GM19328 (cell line): ENCODE data around the gene OGFRL1.

ENCODE experiments used
- ATAC-seq: cut with Tn5 transposase; IDR thresholded peaks from one replicate; pipeline ENCODE4 v1.9.1; 2021; ENCODE audit warnings: mild to moderate bottlenecking, moderate library complexity; ENCODE audit not compliant: unreplicated experiment

The OGFRL1 gene

GRCh38 chr6:71333050-71333449 lies 44.4 kb downstream of the OGFRL1 start:
- no peak for ATAC-seq

GRCh38 chr6:71333697-71334096 lies 45.1 kb downstream of the OGFRL1 start:
- ATAC-seq: no peak

- no peak for ATAC-seq
Measured at GRCh38 chr6:71334768-71335167, 46.2 kb downstream of the OGFRL1 start.

- no peak for ATAC-seq
Measured at GRCh38 chr6:71335544-71335943, 46.9 kb downstream of the OGFRL1 start.

- no peak for ATAC-seq
Measured at GRCh38 chr6:71336901-71337300, 48.3 kb downstream of the OGFRL1 start.

GRCh38 chr6:71338540-71339316 lies 50.1 kb downstream of the OGFRL1 start:
- ATAC-seq: no peak

GRCh38 chr6:71342772-71343171 lies 54.2 kb downstream of the OGFRL1 start:
- no peak for ATAC-seq

GRCh38 chr6:71345476-71346333 lies 57.1 kb downstream of the OGFRL1 start:
- no peak for ATAC-seq

GRCh38 chr6:71346334-71346694 lies 57.7 kb downstream of the OGFRL1 start:
- no peak for ATAC-seq

- ATAC-seq: no peak
Measured at GRCh38 chr6:71347119-71347518, 58.5 kb downstream of the OGFRL1 start.

GRCh38 chr6:71349395-71349794 lies 60.8 kb downstream of the OGFRL1 start:
- no peak for ATAC-seq

GRCh38 chr6:71349976-71350615 lies 61.5 kb downstream of the OGFRL1 start:
- ATAC-seq: no peak

- no peak for ATAC-seq
Measured at GRCh38 chr6:71351190-71351589, 62.6 kb downstream of the OGFRL1 start.
